Esophagus mucosa (tissue), 1 donor: ENCODE data around the gene SLC5A3. TPM values are rescaled to one million over a fixed set of nuclear protein-coding genes. Genes with fewer than 3 reads are reported as not detected.

Experiments used
- ATAC-seq: fragments of 200-7000 bp; cut with Tn5 transposase; one replicate; pipeline ENCODE4 v1.9.1; 2020
- total RNA-seq: library from RNA; stranded (reverse); gene quantifications from one replicate; pipeline ENCODE4 v1.2.4, GENCODE V29; 2023
- donor health status: DM: yes; HTN: yes; CAD: no.

SLC5A3 gene
- total RNA-seq: 5.6 TPM

DNA sequence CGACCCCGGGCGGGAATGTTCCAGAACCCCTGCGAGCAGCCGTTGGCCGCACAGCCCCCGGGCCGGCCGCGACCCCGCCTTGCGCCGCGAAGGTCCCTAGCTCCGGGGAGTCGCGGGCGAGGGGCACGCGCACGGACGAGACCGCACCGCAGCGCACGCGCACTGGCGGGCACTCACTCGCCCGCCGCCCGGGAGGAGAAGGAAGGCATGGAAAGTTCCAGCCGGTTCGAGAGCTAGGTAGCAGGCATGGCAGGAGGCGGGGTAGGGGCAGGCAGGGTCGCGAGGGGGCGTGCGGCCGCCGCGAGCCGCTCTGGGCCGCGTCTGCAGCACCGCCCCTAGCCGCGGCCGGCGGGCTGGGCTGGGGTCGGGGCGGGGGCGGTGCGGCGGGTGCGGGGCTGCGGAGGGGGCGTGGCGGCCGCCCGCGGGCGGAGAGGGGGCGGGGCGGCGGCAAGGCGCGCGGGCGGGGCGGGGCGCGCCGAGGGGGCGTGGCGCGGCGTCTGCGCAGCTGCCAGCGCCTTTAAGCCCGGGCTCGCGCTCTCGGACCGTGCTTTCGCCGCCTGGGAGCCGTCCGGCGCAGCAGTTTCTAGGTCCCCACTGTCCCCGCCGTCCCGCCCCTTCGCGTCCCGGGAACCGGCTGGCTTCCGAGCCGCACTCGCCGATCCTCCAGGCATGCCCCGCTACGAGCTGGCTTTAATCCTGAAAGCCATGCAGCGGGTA lies at the start of gene SLC5A3, which contains the start of gene MRPS6:
TSS of gene SLC5A3 (plus strand) at position 547 of the 717 bp plus-strand sequence. CDS start 21,621 bp downstream, outside the sequence.
TSS of gene MRPS6 (plus strand) at position 547 of the 717 bp plus-strand sequence. CDS start at position 670, 123 bp downstream.
- ATAC-seq: peak; percentile 91

DNA sequence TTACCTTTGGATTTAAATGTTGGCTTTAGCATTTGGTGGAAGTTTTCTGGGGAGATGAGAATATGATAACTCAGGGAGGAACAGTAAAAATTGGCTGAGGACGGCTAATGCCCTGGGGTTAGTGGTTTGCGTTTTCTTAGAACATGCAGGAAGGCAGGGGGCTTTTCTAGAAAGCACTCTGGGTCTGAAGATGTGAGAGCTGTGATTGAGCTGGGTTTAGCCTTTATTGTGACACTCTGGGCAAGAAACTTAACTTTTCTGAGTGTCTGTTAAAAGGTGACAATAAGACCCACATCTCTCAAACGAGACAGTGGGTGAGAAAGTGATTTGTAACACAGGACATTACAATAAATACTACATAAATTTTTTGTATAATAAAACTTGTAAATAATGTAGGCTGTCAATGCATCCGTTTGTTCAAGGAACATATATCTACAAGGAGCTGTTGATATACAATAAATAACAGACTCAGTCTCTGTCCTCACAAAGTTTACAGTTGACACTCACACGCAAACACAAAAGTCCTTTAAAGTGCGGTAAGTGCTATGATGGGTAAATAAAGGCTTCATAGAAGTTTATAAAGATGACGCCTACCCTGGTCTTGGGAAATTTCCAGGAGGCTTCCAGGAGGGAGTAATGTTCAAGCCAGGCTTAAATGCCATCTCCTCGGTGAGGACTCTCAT lies 49.5 kb upstream of the SLC5A3 start:
- ATAC-seq: no peak

DNA sequence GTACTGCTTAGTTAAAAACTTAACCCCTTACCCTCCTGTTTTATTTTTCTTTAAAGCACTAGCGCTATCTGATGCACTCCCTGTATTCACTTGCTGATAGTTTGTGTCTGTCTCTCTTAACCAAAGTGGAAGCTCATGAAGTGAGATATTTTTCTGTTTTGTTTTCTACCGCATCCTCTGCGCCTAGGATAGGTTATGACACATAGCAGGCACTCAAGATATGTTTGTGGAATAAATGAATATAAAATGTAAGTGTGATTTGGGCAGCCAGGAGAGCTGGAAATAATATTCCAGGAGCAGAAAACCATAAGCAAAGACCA lies 49.0 kb upstream of the SLC5A3 start:
- ATAC-seq: no peak

DNA sequence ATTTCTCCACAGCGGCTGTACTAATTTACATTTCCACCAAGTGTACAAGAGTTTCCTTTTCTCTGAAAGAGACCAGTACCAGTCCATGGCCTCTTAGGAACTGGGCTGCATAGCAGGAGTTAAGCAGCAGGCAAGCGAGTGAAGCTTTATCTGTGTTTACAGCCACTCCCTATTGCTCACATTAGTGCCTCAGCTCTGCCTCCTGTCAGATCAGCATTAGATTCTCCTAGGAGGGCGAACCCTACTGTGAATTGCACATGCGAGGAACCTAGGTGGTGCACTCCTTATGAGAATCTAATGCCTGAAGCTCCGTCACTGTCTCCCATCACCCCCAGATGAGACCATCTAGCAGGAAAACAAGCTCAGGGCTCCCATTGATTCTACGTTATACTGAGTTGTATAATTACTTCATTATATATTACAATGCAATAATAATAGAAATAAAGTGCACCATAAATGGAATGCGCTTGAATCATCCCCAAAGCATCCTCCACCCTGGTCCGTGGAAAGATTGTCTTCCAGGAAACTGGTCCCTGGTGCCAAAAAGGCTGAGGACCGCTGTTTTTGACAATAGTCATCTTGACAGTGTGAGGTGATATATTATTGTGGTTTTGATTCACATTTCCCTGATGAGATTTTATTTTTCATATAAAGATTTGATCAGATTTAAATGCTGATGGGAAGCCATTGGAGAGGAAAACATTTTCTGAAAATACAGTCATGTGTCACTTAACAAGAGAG lies 45.5 kb upstream of the SLC5A3 start:
- ATAC-seq: no peak

DNA sequence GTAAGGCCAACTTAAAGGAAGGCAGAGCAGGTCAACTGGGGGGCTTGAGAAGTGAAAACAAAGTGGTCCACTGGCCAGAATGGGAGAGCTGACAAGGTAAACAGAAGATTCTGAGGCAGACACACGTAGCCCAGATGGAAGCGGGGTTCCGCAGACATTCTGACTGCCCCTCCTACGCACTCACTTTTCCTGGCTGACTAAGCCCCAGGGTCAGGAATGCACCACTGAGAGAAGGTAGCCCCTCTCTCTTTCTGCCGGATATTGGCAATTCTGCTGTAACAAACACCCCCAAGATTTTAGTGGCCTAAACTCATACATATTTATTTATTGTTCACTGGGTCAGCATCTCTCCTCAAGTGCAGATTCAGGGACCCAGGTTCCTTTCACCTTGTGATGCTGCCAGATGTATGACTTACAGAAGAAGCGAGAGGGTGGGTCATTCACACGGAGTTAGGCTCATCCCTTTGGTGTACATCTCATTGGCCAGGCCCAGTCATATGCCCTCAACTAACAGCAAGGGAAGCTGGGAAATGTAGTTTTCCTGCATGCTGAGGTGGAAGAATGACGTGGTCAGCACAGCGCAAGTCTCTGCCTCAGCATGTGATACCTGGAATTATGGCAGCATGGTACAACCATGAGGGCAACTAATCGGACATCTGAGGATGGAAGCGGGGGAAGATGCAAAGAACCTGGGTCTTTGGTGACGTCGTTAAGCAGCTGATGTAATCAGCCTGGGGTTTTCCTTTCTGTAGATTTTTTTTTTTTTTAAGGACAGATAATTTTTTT lies 43.4 kb upstream of the SLC5A3 start:
- peak; percentile 79 for ATAC-seq

DNA sequence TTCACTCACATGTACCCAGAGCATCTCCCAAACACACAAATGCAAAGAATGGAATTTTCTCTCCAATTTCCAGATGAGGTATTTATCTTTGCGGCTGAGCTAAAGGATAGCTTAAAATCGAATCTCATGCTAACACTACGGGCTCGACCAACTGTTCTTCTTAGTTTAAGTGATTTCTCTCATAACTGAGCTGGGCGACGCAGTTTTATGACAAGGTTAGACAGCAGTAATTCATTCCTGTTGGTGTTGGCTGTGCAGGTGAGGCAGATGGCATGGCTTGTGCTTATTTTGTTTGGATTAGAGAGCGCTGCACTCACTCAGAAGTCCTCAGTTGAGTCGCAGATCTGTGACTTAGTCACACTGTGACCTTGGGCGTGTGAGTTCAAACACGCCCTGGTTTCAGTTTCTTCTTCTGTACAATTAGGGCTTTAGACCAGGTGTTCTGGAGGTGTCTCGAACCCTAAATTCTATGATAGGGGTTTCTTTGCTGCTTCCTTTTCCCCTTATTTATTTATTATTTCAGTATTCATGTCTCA lies 41.5 kb upstream of the SLC5A3 start:
- ATAC-seq: peak; percentile 46

DNA sequence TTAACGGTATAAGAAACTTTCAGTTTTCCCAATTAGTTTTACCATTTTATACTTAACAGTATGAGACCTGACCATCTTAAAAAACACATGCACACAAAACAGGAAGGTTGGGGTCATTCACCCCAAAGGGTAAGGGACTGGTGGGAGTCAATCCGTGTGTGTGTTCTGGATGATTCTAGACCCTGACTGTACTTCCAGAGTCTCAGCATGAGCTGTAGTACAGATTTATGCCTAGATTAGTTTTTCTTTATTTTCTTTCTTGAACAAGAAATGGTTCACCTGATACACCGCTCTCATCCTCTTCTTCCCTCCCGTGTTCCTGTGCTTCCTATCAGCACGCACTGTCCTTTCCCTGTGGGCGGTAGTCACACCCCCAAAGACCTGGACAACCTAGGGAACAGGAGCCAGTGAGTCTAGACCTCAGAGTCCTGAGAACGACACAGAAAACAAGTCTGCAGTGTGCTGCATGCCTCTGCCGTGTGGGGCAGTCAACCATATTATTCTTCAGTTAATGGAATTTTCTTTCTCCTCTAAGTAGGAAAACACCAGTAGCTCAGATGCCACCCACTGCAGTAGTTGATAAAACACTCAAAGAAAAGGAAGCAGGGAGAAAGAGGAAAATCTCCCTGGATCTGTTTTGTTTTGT lies 38.9 kb upstream of the SLC5A3 start:
- no peak for ATAC-seq

DNA sequence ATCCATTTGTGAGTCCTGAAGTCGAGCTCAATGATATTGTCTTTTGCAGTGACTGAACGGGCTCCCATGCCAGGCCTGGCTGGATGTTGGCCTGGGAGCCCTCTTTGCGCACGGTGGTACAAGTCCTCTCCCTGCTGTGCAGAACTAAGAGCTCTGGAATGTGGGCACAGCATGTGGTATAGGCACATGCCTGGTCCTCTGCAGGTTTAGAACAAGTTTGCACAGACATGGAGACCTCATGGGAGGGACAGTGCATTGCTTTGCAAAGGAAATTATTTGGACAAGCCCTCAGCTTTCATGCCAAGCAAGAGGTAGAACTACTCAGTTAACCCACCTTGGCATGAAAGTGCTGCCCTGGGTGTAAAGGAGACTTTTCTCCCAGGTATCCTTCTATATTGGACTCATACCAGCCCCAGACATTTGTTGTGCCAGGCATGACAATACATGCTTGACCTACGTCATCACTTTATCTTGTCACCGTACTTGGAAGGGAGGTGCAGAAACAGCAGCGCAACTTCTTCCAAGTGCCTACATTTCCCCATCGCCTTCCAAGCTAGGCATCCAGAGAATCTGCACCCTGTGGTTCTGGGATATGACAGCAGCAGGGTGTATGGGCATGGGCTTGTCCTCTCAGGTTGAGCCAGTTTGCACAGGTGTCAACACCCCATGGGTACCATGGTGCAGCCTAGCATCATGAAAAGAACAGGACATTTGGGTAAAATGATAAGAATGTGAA lies 37.6 kb upstream of the SLC5A3 start:
- peak; percentile 78 for ATAC-seq

DNA sequence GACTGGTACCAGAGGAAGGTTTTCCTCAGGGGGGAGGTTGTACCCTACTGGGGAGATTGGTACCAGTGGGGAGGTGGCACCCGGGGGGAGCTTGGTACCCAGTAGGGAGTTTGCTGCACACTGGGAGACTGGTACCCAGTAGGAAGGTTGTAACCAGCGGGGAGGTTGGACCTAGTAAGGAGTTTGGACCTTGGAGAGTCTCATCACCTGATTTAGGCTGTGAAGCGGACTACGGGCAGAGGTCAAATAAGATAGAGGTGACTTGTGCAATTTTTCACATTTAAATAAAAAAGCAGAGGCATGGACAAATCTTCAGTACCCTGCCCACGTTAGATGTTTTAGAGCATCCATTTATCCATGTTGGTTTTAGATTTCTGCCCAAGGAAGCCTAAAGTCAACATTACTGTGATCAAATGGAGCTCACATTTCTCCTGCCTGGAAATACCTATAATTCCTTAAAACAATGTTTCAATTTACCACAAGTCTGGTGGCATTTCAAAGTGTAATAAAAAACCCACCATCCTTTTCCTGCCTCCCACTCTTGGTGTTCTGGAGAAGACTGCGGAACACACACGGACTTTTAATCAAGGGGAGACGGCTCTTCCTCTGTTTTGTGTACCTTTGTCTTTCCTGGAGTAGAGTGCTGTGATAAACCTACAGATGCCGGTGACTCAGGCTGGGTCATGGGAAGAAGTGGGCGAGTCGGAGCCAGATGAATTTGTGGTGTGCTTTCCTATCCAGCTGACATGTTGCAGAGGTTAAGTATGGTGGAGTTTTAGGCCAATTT lies 36.2 kb upstream of the SLC5A3 start:
- ATAC-seq: peak; percentile 63

DNA sequence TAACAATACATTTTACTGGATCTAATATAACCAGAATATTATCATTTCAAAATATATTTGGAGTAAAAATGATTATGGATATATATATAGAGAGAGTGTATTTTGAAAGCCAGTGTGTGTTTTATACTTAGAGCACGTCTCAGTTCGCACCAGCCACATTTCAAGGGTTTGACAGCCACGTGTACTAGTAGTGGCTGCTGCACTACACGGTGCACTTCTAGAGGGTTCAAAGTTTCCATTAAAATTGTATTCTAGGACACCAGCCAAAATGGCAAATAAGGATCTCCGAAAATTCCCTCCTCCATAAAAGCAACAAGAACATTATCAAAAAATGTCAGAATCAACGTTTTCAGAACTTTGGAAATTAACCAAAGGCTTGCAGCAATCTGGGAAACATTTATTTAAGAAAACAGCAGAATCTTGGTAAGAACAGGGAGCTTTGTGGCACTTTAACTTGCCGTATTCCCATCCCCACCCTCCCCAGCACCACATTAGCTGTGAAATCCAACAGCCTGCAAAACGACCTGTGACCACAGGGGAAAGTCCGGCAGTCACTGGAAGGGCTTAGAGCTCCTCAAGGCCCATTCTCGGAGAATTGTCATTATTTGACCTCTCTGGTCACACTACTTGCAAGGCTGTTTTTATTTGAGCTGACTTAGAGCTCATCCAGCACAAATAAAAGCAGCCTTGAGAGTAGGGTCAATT lies 33.5 kb upstream of the SLC5A3 start:
- no peak for ATAC-seq

DNA sequence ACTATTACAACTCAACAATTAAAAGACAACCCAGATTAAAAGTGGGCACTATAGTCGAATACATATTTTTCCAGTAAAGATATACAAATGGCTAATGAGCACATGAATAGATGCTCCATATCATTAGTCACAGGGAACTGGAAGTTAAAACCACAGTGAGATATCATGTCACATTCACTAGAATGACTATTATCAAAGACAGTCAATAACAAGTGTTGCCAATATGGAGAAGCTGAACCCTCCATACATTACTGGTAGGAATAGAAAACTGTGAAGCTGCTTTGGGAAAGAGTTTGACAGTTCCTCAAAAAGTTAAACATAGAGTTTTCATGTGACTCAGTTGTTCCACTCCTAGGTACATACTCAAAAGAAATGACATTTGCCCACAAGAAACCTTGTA lies 30.6 kb upstream of the SLC5A3 start:
- no peak for ATAC-seq

DNA sequence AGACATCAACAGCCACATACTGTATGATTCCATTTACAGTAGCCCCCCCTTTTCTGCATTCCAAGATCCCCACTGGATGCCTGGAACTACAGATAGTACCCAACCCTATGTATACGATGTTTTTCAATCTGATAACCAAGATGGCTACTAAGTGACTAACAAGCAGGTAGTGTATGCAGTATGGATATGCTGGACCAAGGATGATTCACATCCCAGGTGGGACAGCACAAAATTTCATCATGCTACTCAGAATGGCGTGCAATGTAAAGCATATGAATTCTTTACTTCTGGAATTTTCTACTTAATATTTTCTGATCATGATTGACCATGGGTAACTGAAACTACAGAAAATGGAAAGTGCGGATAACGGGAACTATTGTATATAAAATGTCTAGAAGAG lies 30.0 kb upstream of the SLC5A3 start:
- ATAC-seq: no peak

DNA sequence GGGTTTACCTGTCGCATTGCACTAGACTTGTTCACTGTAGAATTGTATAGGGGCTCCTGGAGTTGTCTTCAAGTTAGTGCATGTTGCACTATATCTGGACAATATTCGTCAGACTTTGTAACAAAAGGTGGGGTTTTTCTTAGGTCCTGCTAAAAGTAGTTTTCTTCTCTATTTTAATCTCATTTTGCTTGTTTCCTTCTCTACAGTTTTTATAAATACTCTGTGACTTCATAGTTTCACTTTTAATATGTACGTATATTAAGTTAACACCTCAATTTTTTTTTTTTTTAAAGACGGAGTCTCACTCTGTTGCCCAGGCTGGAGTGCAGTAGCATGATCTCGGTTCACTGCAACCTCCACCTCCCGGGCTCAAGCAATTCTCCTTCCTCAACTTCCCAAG lies 26.5 kb upstream of the SLC5A3 start:
- no peak for ATAC-seq

DNA sequence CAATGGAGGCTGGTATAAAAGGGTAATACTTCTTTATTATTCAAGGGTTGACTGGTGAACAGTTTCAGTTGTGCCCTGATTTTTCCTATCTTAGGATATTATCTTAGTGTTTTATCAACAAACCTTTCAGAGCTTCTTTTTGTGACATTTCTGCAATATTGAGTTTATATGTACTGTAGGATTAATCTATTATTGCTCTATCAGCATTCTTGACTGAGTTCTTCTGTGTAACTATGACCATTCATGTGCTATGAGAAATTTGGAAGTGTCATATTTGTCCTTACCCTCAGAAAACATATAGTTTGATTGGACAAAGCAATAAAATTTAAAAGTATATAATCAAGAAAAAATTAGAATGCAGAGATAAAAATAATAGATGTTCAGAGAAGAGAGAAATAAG lies 25.5 kb upstream of the SLC5A3 start:
- no peak for ATAC-seq

DNA sequence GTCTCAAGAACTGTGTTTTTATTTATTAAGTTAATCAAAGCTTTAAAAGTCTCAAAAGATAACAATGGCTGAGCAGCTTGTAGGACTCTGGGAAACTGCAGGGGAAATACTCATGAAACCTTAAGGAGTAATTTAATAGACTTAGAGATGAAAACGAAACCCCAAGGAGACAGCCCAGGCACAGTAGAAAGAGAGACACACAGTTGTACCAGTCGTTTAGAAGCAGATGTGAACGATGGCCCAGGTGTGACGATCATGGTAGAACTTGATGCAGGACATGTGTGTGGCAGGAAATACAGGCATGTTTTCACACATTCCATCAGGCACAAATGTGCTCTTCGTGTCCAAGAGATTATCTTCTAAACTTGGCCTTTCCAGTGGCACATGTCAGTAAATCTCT lies 21.2 kb upstream of the SLC5A3 start:
- no peak for ATAC-seq

DNA sequence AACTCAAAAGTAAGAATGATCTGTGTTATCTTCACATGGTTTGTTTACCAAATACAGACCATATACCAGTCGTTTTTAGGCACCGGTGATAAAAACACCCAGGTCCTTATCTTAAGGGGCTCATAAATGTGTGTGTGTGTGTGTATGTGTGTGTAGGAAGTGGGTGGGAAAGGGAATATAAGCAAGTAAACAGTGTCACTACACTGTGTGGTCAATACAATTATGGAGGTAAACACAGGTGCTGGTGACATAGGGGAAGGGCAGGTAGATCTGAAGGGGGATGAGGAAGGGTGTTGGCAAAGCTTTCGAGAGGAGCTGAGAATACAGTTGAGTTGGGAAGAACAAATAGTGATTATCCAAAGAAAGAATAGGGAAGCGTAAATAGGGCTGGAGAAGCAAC lies 19.1 kb upstream of the SLC5A3 start:
- ATAC-seq: no peak

DNA sequence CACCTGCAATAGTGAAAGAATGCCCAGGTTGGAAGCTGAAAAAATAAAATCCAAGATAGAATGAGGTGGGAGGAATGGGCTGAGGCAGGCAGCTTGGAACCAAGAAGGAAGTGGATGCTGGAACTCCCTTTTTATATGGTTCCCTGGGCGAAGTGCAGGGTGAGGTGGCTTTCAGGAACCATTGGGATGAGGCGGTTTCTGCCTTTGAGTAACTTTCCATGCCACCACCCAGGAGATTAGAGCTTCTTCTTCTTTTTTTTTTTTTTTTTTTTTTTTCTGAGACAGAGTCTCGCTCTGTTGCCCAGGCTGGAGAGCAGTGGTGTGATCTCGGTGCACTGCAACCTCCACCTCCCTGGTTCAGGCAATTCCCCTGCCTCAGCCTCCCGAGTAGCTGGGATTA lies 17.8 kb upstream of the SLC5A3 start:
- no peak for ATAC-seq

DNA sequence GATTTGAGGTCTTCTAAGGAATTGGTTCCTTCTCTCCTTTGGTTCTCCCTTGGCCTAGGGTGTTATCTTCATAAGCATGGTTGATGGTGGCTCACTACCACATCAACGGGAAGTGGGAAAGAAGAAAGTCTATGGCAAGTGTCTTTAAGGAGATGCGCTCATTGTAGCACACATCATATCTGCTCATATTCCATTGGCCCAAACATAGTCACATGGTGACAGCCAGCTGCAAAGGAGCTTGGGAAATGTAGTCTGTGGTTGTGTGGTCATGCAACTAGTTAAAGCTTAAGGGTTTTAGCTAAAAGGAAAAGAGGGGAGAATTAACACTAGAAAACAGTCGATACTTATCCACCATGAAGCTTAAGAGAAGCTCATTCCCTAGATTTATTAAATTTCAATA lies 11.4 kb upstream of the SLC5A3 start:
- peak; percentile 47 for ATAC-seq

DNA sequence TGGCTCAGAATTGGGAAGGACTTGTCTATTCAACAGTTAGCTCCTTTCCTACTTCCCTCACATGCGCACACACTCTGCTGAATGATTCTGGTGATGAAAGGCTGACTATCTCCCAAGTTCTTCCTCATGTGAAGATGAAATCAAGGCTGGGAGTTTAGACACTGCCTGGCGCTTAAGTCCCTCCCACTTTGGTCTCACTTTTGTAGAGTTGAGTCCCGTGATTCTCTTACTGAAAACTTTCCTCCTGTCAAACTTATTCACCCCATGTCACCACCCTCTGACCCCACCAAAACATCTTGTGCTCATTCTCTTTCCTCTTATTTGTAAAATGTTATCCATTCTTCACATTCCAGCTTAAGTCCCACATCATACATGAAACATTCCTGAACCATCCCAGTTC lies 8.4 kb upstream of the SLC5A3 start:
- ATAC-seq: no peak

DNA sequence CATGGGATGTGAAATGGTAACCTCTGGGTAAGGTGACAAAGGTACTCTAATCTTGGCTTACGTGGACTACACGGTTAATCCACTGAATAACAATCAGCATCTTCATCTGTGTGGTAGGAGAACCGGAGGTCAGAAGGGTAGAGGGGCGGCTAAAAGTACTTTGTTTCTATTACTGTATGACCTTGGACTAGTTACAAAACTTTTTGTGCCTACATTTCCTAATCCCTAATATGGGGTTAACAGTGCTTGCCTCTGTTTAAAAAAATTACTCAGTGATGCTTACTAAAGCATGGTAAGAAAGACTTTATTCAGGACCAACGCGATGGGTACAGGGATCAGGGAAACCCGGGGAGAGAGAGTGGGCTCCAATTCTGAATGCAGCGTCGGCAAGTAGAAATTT lies 1.7 kb upstream of the SLC5A3 start:
- ATAC-seq: no peak
